Epithelial cell of proximal tubule (primary cell): ENCODE results near the gene TRAF3. TPM values are rescaled to one million over a fixed set of nuclear protein-coding genes. Genes with fewer than 3 reads are reported as not detected.

Experiments used
- DNase-seq: peaks from one replicate; pipeline ENCODE4 v3.0.0-alpha.2; 2011; ENCODE audit warnings: low read depth
- H3K4me3 ChIP-seq: 2 replicates; pipeline ENCODE4 v1.5.1; 2011; ENCODE audit warnings: low read depth, mild to moderate bottlenecking, low read length
- CTCF ChIP-seq: conservative IDR thresholded peaks from 2 replicates; pipeline ENCODE4 v1.5.1; 2012; ENCODE audit warnings: low read depth, mild to moderate bottlenecking, low read length
- total RNA-seq: library from RNA; depleted of rRNA; stranded (reverse); fragments of >200 nt; gene quantifications from 2 replicates; pipeline ENCODE4 v1.2.3, GENCODE V29; 2015

TRAF3 gene
- total RNA-seq, 1 donor from 2014 or later = 21.9 TPM

- DNase-seq = no peak
- no peak for TF ChIP-seq CTCF
- no peak overlapping the region for H3K4me3 ChIP-seq
These were observed 26.2 kb upstream of the TRAF3 start for GRCh38 chr14:102751088-102751487.

- H3K4me3 ChIP-seq = no peak overlapping the region
- no peak for DNase-seq
- no peak for TF ChIP-seq CTCF
These were observed 24.9 kb upstream of the TRAF3 start for GRCh38 chr14:102752239-102752847.

- DNase-seq = no peak
- H3K4me3 ChIP-seq = no peak overlapping the region
- TF ChIP-seq CTCF = no peak
These were observed 22.6 kb upstream of the TRAF3 start for GRCh38 chr14:102754370-102755262.

- no peak for TF ChIP-seq CTCF
- DNase-seq = no peak
- H3K4me3 ChIP-seq = no peak overlapping the region
These were observed 19.6 kb upstream of the TRAF3 start for GRCh38 chr14:102757646-102758045.

- no peak for TF ChIP-seq CTCF
- H3K4me3 ChIP-seq = no peak overlapping the region
- DNase-seq = no peak
These were observed 19.2 kb upstream of the TRAF3 start for GRCh38 chr14:102758087-102758486.

GRCh38 chr14:102759456-102760187 is 17.6 kb upstream of the TRAF3 start:
- H3K4me3 ChIP-seq = no peak overlapping the region
- DNase-seq = no peak
- no peak for TF ChIP-seq CTCF
